BE2C (cell line): ENCODE data around the gene MUC4.
"Not testable (repeated sequence)": the region's sequence is repeated elsewhere in the genome, so short reads cannot be mapped to it uniquely, and the experiment has no call there.

Experiments
- DNase-seq: peaks from one replicate; pipeline ENCODE4 v3.0.0-alpha.2; 2020
- H3K27me3 ChIP-seq: fragments of 250-450 bp; sonication (Bioruptor Pico); 2 replicates; pipeline ENCODE4 v1.5.1; 2020; ENCODE audit warnings: mild to moderate bottlenecking
- H3K36me3 ChIP-seq: fragments of 250-450 bp; sonication (Bioruptor Pico); 2 replicates; pipeline ENCODE4 v1.5.1; 2020; ENCODE audit warnings: mild to moderate bottlenecking
- H3K4me1 ChIP-seq: fragments of 250-450 bp; sonication (Bioruptor Pico); 2 replicates; pipeline ENCODE4 v1.5.1; 2020
- H3K4me3 ChIP-seq: 2 replicates; pipeline ENCODE4 v1.5.1; 2011; ENCODE audit warnings: low read depth, low read length
- H3K9me3 ChIP-seq: fragments of 250-450 bp; sonication (Bioruptor Pico); 2 replicates; pipeline ENCODE4 v1.5.1; 2020
- TF ChIP-seq, protein P1 (sequence below): IDR thresholded peaks from 2 replicates; pipeline ENCODE4 v1.5.1; 2012; ENCODE audit warnings: mild to moderate bottlenecking, low read depth, low read length

The MUC4 gene

DNA sequence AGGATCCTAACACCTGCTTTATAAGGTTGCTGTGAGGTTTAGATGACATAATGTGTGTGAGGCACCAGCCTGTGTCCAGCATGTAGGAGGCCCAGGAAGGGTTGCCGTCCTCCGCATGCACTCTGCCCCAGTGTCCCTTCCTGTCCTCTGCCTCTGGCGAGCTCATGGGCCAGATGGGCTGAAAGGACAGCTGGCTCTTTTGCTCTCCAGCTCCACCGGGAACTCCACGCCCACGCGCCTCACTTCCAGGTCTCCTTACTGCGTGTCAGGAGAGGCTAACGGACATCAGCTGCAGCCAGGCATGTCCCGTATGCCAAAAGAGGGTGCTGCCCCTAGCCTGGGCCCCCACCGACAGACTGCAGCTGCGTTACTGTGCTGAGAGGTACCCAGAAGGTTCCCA lies 78.8 kb downstream of the MUC4 start:
- TF ChIP-seq, protein P1, sequence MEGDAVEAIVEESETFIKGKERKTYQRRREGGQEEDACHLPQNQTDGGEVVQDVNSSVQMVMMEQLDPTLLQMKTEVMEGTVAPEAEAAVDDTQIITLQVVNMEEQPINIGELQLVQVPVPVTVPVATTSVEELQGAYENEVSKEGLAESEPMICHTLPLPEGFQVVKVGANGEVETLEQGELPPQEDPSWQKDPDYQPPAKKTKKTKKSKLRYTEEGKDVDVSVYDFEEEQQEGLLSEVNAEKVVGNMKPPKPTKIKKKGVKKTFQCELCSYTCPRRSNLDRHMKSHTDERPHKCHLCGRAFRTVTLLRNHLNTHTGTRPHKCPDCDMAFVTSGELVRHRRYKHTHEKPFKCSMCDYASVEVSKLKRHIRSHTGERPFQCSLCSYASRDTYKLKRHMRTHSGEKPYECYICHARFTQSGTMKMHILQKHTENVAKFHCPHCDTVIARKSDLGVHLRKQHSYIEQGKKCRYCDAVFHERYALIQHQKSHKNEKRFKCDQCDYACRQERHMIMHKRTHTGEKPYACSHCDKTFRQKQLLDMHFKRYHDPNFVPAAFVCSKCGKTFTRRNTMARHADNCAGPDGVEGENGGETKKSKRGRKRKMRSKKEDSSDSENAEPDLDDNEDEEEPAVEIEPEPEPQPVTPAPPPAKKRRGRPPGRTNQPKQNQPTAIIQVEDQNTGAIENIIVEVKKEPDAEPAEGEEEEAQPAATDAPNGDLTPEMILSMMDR = no peak
- no peaks in the 10 kb centered on the region for H3K27me3 ChIP-seq
- no peaks in the 10 kb centered on the region for H3K9me3 ChIP-seq
- H3K36me3 ChIP-seq = no peaks in the 10 kb centered on the region
- no peaks in the 10 kb centered on the region for H3K4me1 ChIP-seq
- DNase-seq = no peak
- H3K4me3 ChIP-seq = no peak overlapping the region

DNA sequence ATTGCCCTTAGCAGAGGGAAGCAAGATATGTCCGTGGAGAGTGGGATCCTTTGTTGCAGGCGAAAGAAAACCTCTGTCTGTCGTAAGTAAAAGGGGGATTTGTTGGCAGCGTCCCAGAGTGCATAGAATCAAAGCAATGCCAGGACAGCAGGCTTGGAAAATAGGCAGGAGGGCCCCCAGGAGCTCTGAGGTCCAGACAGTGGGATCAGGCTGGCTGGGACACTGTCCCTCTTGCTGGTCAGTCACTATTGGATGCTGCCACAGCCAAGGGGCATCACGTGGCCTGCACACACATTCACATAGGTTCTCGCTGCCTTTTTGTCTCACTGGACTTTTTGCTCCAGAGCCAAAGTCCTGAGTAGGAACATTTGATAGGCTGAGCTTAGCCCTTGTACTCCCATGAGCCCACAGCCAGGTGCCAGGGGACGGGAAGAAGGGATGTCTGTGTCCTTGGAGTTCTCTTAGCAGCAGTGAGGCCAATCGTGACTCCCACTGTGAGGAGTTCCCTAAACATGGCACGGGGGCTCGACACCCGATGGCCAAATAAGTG lies 80.3 kb downstream of the MUC4 start:
- Histone ChIP-seq H3K9me3 (no peaks in the 10 kb centered on the region), H3K27me3 (no peaks in the 10 kb centered on the region), H3K36me3 (no peaks in the 10 kb centered on the region), H3K4me3 (no peak overlapping the region), H3K4me1 (no peaks in the 10 kb centered on the region)
- TF ChIP-seq, protein P1 = no peak
- DNase-seq = no peak

DNA sequence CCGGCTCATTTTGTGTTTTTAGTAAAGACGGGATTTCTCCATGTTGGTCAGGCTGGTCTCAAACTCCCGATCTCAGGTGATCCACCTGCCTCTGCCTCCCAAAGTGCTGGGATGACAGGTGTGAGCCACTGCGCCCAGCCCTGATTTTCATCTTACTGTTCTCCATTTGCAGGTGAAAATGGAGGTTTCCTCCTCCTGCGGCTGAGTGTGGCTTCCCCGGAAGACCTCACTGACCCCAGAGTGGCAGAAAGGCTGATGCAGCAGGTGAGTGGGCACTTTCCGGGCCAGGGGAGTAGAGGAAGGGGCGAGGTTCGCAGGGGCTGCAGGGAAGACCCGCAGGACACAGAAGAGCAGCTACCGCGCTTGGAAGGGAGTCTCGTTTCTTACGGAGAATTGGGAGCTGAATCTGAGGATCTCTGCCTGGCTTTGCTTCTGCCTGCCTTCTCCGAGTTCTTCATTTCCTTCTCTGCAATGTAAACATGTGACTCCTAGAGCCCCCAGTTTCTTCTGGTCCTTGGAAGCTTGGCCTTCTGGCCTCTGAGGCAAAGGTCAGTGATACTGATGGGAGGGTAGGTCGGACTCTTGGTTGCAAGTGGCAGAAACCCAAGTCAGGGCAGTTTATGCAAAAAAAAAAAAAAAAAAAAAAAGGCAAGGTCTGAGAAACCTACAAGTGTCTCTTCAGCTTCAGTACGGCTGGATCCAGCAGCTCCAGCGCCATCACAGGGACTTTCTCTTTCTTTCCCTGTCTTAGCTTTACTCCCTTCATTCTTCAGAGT lies 82.1 kb downstream of the MUC4 start:
- Histone ChIP-seq H3K27me3 (no peaks in the 10 kb centered on the region), H3K9me3 (no peaks in the 10 kb centered on the region), H3K36me3 (no peaks in the 10 kb centered on the region), H3K4me3 (no peak overlapping the region), H3K4me1 (no peaks in the 10 kb centered on the region)
- TF ChIP-seq, protein P1 = no peak
- no peak for DNase-seq

- H3K9me3 ChIP-seq, H3K4me3 ChIP-seq, H3K4me1 ChIP-seq, DNase-seq, H3K27me3 ChIP-seq, H3K36me3 ChIP-seq: not testable (repeated sequence)
Measured at GRCh38 chr3:195728789-195729188, 82.9 kb downstream of the MUC4 start.

DNA sequence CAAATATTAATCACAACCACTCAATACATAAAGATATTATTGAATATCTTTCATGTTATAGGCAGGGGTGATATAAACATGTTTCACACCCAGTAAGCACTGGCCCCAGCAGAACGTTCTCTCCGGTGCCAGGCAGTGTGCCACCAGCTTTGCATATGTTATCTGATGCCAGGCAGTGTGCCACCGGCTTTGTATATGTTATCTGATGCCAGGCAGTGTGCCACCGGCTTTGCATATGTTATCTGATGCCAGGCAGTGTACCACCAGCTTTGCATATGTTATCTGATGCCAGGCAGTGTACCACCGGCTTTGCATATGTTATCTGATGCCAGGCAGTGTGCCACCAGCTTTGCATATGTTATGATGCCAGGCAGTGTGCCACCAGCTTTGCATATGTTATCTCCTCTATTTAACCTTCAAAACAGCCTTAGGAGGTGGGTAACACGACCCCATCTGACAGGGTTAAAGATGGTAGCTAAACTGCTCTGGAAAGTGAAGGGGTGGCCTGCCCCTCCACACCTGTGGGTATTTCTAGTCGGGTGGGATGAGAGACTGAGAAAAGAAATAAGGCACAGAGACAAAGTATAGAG lies 84.0 kb downstream of the MUC4 start:
- Histone ChIP-seq H3K4me1 (no peaks in the 10 kb centered on the region), H3K4me3 (no peak overlapping the region), H3K36me3 (no peaks in the 10 kb centered on the region), H3K27me3 (no peaks in the 10 kb centered on the region), H3K9me3 (no peaks in the 10 kb centered on the region)
- TF ChIP-seq, protein P1 = no peak
- DNase-seq = no peak

GRCh38 chr3:195725916-195726740 lies 85.6 kb downstream of the MUC4 start:
- not testable (repeated sequence) for DNase-seq, H3K27me3 ChIP-seq, H3K4me3 ChIP-seq, H3K4me1 ChIP-seq, H3K36me3 ChIP-seq, H3K9me3 ChIP-seq

DNA sequence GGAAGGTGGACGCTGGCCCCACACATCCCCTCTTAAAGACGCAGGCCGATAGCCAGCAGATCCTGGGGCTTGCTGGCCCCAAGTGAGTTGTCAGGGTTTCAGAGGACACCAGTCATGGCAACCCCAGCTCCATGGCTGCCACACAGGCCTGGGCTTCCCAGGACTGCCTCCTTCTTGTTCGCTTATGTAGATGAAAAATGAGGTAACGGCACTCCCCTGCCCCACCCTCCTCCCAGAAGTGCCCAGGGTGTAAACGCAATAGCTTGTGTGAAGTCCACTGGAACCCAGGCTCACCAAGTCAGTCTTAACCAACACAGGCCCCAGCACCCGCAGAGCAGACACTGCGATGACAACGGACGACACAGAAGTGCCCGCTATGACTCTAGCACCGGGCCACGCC lies 87.4 kb downstream of the MUC4 start:
- H3K27me3 ChIP-seq, H3K36me3 ChIP-seq, H3K4me1 ChIP-seq, DNase-seq, H3K4me3 ChIP-seq, H3K9me3 ChIP-seq: not testable (repeated sequence)

GRCh38 chr3:195722996-195723345 lies 88.8 kb downstream of the MUC4 start:
- not testable (repeated sequence) for H3K4me3 ChIP-seq, DNase-seq, H3K4me1 ChIP-seq, H3K9me3 ChIP-seq, H3K27me3 ChIP-seq, H3K36me3 ChIP-seq

DNA sequence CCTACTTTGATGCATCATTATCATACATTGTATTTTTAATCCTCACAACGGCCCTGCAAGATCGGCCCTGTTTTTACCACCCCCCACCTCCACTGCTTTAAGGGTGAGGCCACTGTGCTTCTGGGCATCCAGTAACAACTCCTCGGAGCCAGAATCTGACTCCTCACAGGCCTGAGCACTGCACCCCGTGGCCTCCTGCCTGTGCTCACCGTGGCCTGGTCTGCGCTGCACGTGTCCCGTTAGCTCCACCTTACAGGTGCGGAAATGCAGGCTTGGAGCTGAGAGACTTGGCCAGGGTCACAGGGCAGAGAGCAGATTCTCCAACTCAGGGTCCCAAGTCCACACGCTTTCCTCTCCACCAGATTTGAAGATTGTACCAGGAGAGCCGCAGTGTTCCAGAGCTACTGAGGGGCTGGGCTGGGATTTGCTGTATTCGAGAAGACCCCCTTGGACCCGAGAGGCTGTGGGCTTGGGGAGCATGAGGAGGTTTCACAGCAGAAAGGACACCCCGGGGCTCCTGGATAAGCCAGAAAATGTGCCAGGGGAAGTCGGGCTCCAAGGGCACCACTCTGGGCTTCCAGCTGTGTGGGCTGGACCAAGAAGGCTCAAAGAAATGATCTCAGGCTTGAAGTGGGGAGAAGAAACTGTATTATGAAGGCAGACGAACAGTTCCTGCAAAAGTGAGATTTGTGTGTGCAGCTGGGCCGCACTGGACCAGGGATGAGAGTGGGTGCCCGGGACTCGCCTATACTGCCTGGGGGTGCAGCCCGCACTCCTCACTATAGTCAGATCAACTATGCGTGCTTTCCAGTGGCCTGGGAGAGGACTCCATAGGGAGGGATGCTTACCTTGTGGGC lies 89.4 kb downstream of the MUC4 start:
- not testable (repeated sequence) for H3K27me3 ChIP-seq, H3K9me3 ChIP-seq, H3K4me1 ChIP-seq, H3K4me3 ChIP-seq, DNase-seq, H3K36me3 ChIP-seq

DNA sequence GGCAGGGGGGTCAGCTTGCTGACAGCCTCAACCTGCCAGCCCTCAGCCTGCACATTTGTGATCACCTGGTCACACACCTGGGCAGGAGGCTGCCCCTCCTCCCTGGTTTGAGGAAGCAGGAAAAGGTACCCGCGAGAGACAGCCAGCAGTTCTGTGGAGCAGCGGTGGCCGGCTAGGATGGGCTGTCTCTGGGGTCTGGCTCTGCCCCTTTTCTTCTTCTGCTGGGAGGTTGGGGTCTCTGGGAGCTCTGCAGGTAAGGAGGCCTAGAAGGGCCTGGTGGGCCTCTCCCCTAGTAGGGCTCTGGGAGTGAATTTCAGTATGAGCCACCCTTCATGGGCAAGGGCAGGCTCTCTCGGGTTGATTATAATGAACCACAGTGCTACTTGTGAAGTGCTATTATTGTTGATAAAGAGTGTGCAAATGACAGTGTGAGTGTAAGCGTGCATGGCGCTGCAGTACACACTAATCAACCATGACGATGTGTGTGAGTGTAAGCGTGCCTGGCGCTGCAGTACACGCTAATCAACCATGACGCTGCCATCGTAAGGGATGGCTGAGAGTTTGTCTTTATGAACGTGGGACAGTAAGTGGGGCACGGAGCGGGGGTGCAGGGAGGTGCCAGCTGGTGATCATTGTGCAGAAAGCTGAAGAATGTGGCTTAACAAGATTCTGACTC lies 90.8 kb downstream of the MUC4 start, which contains the start of gene MUC20:
MUC20 (plus strand) TSS at position 148 of the 676 bp plus-strand sequence; CDS start at position 178, 30 bp downstream.
- not testable (repeated sequence) for H3K4me3 ChIP-seq, H3K27me3 ChIP-seq, H3K9me3 ChIP-seq, H3K4me1 ChIP-seq, H3K36me3 ChIP-seq, DNase-seq
